ENCODE data around the gene C16orf82. TPM values are rescaled to one million over a fixed set of nuclear protein-coding genes. Genes with fewer than 3 reads are reported as not detected.

C16orf82 gene
- total RNA-seq, 1 donor from 2014 or later = not detected

GRCh38 chr16:27048316-27048715 lies 18.4 kb upstream of the C16orf82 start:
- H3K4me1 Mint-ChIP-seq (ENCODE audit: low read depth) = no peaks in the 10 kb centered on the region
- H3K27ac Mint-ChIP-seq = no peak overlapping the region
- no peak for DNase-seq (ENCODE audit: low spot score, unreplicated experiment)
- peaks cover 7% of the 10 kb centered on the region for H3K27me3 Mint-ChIP-seq
- no peak overlapping the region for H3K4me3 Mint-ChIP-seq (ENCODE audit: low read depth)
- H3K9me3 Mint-ChIP-seq (ENCODE audit: low read depth) = peaks cover 3% of the 10 kb centered on the region
- no peak for TF ChIP-seq CTCF (IDR thresholded peaks at IDR 0.05; ENCODE audit: unreplicated experiment)
- no peaks in the 10 kb centered on the region for H3K36me3 Mint-ChIP-seq (ENCODE audit: insufficient read depth)

GRCh38 chr16:27049117-27049516 lies 17.6 kb upstream of the C16orf82 start:
- no peak for TF ChIP-seq CTCF (IDR thresholded peaks at IDR 0.05; ENCODE audit: unreplicated experiment)
- Mint-ChIP-seq H3K27ac (no peak overlapping the region), H3K27me3 (peaks cover 7% of the 10 kb centered on the region), H3K9me3 (ENCODE audit: low read depth) (no peaks in the 10 kb centered on the region), H3K4me1 (ENCODE audit: low read depth) (no peaks in the 10 kb centered on the region), H3K4me3 (ENCODE audit: low read depth) (no peak overlapping the region), H3K36me3 (ENCODE audit: insufficient read depth) (no peaks in the 10 kb centered on the region)
- no peak for DNase-seq (ENCODE audit: low spot score, unreplicated experiment)

GRCh38 chr16:27052007-27052406 lies 14.7 kb upstream of the C16orf82 start:
- TF ChIP-seq CTCF (IDR thresholded peaks at IDR 0.05; ENCODE audit: unreplicated experiment) = no peak
- H3K36me3 Mint-ChIP-seq (ENCODE audit: insufficient read depth) = no peaks in the 10 kb centered on the region
- no peaks in the 10 kb centered on the region for H3K9me3 Mint-ChIP-seq (ENCODE audit: low read depth)

GRCh38 chr16:27053996-27054395 lies 12.7 kb upstream of the C16orf82 start:
- no peak overlapping the region for H3K27ac Mint-ChIP-seq
- no peak for TF ChIP-seq CTCF (IDR thresholded peaks at IDR 0.05; ENCODE audit: unreplicated experiment)

More at GRCh38 chr16:27052007-27052406, 14.7 kb upstream of the C16orf82 start:
- DNase-seq (ENCODE audit: low spot score, unreplicated experiment) = no peak
- Mint-ChIP-seq H3K27me3 (peaks cover 7% of the 10 kb centered on the region), H3K27ac (peak overlapping the region; percentile 33), H3K4me1 (ENCODE audit: low read depth) (no peaks in the 10 kb centered on the region), H3K4me3 (ENCODE audit: low read depth) (no peak overlapping the region)

GRCh38 chr16:27058299-27058698 lies 8.4 kb upstream of the C16orf82 start:
- H3K9me3 Mint-ChIP-seq (ENCODE audit: low read depth) = no peaks in the 10 kb centered on the region
- TF ChIP-seq CTCF (IDR thresholded peaks at IDR 0.05; ENCODE audit: unreplicated experiment) = no peak
- no peak overlapping the region for H3K4me3 Mint-ChIP-seq (ENCODE audit: low read depth)
- no peak for DNase-seq (ENCODE audit: low spot score, unreplicated experiment)
- no peak overlapping the region for H3K27ac Mint-ChIP-seq
- no peaks in the 10 kb centered on the region for H3K36me3 Mint-ChIP-seq (ENCODE audit: insufficient read depth)
- peaks cover 4% of the 10 kb centered on the region for H3K27me3 Mint-ChIP-seq
- H3K4me1 Mint-ChIP-seq (ENCODE audit: low read depth) = no peaks in the 10 kb centered on the region

More at GRCh38 chr16:27053996-27054395, 12.7 kb upstream of the C16orf82 start:
- H3K36me3 Mint-ChIP-seq (ENCODE audit: insufficient read depth) = no peaks in the 10 kb centered on the region
- H3K9me3 Mint-ChIP-seq (ENCODE audit: low read depth) = no peaks in the 10 kb centered on the region
- no peak overlapping the region for H3K4me3 Mint-ChIP-seq (ENCODE audit: low read depth)
- peaks cover 7% of the 10 kb centered on the region for H3K27me3 Mint-ChIP-seq
- DNase-seq (ENCODE audit: low spot score, unreplicated experiment) = no peak
- H3K4me1 Mint-ChIP-seq (ENCODE audit: low read depth) = no peaks in the 10 kb centered on the region
